Left renal cortex interstitium (tissue), 4 donors: Measurements from ENCODE around the gene STIL. TPM values are rescaled to one million over a fixed set of nuclear protein-coding genes. Genes with fewer than 3 reads are reported as not detected.
"Not testable (repeated sequence)": the region's sequence is repeated elsewhere in the genome, so short reads cannot be mapped to it uniquely, and the experiment has no call there.

ENCODE experiments used
- DNase-seq, 4 donors: peaks; one replicate each; pipeline ENCODE4 v3.0.0-alpha.2; 2013; ENCODE audit warnings: low read depth in 4 of 4, low spot score in 2 of 4, missing footprints in 1 of 4
- polyA plus RNA-seq, 4 donors: library from polyadenylated mRNA; unstranded; fragments of 120-200 nt; gene quantifications; one replicate each; pipeline ENCODE4 v1.2.1, GENCODE V29; 2013; ENCODE audit not compliant: insufficient read length in 4 of 4

The STIL gene
- polyA plus RNA-seq, 4 donors, result 8.3 to 10.3 (median 8.9) TPM

GRCh38 chr1:47223174-47223920 lies 90.6 kb downstream of the STIL start:
- no peak for DNase-seq

DNA sequence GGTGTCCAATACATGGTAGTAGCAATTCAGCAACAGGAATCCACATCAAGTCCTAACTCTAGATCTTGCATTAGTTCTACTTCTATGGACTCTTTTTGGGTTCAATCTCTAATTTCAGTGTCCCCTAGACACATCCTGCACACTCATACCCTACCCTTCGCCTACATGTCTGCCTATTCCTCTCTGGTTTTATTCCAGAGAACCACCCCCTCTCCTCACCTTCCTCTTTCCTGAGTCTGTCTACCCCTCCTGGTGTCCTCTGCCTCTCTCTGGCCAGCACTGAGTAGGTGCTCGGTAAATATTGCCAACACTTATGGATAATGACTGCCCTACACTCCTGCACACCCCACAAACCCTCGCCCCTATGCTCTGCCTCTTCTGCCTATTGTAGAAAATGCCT lies 91.5 kb downstream of the STIL start:
- DNase-seq, result no peak

GRCh38 chr1:47219590-47220220 lies 94.2 kb downstream of the STIL start:
- no peak for DNase-seq

- DNase-seq, result no peak
These were observed 94.9 kb downstream of the STIL start for GRCh38 chr1:47219001-47219400.

DNA sequence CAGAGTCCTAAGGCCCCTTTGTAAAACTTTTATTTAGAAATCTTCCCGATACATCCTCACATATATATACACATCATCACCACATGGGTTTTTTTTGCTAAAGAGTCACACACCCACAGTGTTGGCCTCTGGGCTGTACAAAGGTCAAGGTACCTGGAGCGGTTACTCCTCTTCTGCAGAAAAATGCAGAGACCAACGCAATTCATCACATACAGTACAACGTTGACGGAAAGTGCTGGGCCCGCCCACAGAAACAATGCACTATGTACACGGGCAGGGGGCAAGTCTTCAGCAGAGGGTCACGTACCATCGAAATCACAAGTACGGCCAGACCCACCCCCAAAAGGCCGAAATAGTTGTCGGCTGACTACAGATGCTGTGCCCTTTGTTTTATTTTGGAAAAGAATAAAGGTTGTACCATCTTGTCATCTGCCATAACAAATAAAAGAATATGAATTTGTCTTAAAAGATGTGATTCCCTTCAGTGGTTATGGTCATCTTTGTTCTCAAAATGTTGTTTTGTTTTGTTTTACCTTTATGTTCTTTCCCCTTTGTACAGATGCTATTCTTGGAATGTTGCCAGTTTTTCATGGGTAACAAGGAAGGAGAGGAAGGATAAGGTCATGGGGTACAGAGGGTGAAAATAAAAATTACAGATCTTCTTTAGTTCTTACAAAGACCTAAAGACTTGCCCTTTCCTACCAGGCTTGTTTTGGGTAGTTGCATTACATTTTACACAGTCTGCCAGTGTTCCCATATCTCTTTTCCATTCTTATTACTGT lies 97.5 kb downstream of the STIL start:
- no peak for DNase-seq

GRCh38 chr1:47215713-47216112 lies 98.2 kb downstream of the STIL start:
- no peak for DNase-seq

DNA sequence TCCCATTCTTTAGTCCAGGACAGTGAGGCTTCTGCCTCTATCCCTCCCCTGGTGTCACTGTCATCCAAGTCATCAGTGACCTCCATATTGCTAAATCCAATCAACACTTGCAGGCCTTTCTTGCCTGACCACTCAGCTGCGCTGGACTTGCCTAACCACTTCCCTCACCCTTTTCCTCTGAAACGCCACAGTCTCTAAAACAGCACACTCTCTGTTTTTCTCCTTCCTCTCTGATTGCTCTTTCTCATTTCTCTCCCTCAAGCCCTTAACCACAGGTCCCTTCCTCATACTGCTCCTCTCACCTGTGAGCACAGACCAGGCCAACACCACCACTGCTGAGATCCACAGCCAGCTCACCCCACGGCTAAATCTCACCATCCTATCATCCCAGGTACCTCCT lies 99.4 kb downstream of the STIL start:
- DNase-seq, result no peak

DNA sequence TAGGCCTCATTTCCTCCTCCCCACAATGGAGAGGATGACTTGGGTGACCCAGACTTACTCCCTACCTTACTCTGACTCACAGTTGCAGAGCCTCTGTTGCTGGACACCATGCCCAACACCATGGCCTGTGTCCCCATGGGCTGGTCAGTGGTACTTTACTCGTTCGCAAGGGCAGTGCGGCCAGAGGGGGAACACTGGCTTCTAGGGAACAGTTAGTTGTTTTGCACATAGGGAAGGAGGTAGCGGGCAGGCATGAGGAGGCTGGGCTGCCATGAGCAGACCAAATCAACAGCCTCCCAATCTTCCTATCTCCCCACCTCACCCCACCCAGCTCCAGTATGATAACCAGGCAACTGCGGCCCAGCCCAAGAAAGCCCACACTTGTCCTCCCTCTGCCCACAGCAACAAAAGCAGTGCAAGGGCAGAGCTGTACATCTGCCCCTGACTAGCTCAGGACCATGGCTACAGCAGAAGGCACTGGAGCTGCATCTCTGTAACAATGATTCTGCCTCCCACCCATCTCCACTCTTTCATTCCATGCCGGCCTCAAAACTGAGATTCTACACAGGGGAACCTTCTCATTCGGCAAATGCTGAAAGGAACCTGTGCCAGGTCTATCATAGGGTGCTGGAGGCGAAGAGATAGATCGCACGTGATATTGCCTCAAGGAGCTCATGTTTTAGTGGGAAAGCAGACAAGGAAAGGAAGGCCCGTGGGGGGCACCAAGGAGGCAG lies 100.5 kb downstream of the STIL start:
- no peak for DNase-seq

GRCh38 chr1:47212636-47213229 lies 101.2 kb downstream of the STIL start:
- no peak for DNase-seq

GRCh38 chr1:47211796-47212269 lies 102.1 kb downstream of the STIL start:
- no peak for DNase-seq

DNA sequence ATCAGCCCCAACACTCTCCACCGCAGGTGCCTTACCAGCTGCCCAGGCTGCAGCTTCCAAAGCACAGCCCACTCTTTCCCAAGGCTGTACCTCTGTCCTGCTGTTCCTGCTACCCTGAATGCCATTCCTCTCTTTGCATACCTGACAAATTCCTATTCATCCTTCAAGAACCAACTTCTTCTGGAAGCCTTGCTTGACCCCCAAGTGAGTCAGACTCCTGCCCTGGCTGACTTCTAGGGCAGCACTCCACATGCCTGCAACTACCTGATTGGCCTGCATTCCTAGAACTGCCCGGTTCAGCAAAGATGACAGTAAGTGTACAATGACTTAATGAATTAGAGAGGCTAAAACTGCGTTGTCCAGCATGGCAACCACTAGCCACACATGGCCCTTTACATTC lies 103.3 kb downstream of the STIL start:
- no peak for DNase-seq

DNA sequence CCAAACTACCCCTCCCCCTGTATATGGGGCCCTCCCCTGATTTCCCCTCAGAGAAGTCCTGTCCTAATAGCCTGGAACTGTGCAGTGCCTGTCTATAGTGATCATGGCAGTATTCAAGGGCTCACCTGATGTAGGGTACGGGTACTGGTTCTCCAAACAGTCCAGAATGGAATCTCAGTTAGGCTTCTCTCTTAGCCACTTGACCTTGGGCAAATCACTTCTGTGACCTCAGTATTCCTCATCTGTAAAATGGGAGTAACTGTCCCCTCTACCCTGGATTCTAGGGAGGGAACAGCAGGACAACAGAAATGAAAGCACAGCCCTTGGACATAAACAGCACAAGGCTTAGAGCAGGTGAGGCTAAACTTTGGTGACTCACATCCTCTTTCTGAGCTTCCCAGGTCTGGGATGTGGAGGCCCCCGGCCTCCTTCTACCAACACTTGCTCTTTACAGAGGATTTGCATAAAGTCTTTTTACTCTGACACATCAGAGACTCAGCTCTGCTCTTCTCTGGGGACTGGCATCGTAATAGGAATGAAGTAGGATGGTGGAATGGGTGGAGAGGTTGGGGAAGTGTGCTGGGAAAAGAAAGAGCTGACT lies 104.1 kb downstream of the STIL start:
- no peak for DNase-seq

GRCh38 chr1:47209091-47209490 lies 104.9 kb downstream of the STIL start:
- no peak for DNase-seq

DNA sequence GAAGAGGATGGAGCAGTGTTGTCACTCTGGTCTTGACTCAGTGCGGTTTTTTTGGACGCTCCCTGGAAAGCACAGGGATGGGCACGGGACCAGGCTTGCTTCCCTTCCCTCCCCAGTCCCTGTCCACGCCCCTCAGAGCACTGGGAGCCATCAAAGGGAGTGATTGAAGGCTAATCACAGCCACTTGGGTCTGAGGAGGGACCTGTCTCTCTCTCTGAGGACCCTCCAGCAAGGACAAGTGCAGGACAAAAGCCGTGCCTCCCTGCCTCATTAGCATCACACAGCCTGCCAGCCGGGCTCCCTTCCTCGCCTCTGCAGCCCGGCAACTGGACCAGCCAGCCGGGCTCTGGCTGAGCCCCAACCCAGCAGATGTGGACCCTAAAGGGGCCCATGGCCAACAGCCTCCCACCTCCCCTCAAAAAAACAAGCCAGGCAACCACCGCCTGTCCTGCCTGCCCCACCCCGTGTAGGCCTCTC lies 105.5 kb downstream of the STIL start:
- DNase-seq, result no peak

- no peak for DNase-seq
These were observed 106.1 kb downstream of the STIL start for GRCh38 chr1:47207803-47208373.

DNA sequence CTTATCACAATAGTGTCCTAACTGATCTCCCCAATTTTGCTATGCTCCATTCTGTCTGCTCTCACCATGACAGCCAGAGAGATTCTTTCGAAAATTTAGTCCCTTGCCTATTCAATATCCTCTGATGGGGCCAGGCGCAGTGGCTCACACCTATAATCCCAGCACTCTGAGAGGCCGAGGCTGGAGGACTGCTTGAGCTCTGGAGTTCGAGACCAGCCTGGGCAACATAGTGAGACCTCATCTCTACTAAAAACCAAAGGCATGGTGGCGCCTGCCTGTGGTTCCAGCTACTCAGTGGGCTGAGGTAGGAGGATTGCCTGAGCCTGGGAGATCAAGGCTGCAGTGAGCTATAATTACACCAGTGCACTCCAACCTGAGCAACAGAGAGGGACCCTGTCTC lies 108.0 kb downstream of the STIL start:
- DNase-seq, result no peak

DNA sequence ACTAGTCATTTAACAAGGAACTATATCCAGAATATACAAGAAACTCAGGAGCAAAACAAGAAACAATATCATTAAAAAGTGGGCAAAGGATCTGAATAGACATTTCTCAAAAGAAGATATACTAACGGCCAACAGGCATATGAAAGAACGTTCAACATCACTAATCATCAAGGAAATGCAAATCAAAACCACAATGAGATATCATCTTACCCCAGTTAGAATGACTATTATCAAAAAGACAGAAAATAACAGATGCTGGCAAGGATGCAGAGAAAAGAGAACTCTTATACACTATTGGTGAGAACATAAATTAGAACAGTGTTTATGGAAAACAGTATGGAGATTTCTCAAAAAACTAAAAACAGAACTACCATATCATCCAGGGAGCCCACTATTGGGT lies 110.4 kb downstream of the STIL start:
- not testable (repeated sequence) for DNase-seq

- DNase-seq, result no peak
These were observed 112.8 kb downstream of the STIL start for GRCh38 chr1:47201179-47201578.
